NOMO-1 treated with dmso at 0.1 percent for 144 hours (cell line): ENCODE data around the gene EPHX1.

Experiments used
- DNase-seq: peaks from one replicate; lab custom pipeline; 2025; ENCODE audit not compliant: unreplicated experiment; lab: John Stamatoyannopoulos, UW

Gene EPHX1

DNA sequence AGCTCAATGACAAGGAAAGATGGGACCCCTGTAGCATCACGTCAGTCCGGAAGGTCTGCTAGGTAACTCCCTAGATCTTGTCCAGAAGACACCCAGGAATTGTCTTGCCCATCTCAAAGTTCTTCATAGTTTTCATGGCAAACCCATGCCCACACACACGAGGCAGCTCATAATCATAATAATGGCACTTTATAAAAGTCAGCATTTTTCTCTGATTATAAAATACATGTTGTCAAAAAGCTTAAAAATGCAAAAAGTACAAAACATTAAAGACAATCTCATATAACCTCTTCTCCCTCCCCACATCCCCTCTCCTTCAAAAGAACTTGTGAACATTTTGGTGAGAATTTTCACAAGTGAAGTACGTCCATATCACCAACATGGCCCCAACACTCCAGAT is 30.8 kb downstream of the EPHX1 start:
- no peak for DNase-seq

DNA sequence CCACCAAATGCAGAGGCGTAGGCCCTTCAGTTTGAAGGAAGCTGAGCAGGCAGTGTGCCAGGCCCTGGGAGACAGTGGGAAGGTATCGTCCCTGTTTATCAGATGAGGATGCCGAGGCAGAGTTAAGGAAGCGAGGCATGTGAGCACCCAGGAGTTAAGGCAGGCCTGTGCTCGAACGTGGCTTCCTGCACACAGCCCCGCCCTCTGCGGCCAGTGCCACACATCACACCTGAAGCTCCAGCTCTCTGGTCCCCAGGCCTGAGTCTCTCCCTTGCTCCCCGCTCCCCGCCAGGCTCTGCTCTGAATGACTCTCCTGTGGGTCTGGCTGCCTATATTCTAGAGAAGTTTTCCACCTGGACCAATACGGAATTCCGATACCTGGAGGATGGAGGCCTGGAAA is 32.1 kb downstream of the EPHX1 start:
- no peak for DNase-seq

- DNase-seq: no peak
These were observed 33.0 kb downstream of the EPHX1 start for GRCh38 chr1:225842788-225843425.

- no peak for DNase-seq
These were observed 33.5 kb downstream of the EPHX1 start for GRCh38 chr1:225843426-225843795.

- no peak for DNase-seq
These were observed 34.5 kb downstream of the EPHX1 start for GRCh38 chr1:225844236-225845061.

DNA sequence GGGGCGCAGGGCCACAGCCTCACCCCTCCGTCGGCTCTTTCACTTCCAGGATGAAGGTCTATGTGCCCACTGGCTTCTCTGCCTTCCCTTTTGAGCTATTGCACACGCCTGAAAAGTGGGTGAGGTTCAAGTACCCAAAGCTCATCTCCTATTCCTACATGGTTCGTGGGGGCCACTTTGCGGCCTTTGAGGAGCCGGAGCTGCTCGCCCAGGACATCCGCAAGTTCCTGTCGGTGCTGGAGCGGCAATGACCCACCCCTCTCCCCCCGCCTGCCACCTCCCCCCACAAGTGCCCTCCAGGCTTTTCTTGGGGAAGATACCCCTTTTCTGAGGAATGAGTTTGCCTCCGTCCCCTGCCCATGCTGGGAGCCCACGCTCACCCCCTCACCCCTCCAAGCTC is 35.2 kb downstream of the EPHX1 start:
- no peak for DNase-seq

- no peak for DNase-seq
These were observed 35.8 kb downstream of the EPHX1 start for GRCh38 chr1:225845571-225846259.

GRCh38 chr1:225846331-225847310 is 36.7 kb downstream of the EPHX1 start:
- no peak for DNase-seq

DNA sequence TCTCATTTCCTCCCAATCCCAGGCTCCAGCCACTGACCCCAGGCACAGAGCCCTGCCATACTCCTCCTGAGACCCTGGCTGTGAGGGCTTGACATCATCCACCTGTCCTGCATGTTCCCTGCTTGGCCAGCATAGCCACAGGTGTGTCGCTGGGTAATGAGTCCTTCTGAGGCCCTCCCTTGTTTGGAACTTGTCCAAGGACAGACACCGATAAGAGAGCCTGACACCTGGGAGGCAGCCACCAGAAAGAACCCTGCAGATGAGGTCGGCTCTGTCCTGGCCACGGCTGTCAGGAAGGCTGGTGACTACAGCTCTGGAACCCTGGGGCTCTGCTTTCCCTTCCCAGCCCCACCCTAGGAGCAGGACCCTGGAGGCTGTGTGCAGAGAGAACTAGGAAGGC is 37.7 kb downstream of the EPHX1 start:
- no peak for DNase-seq

- peak; percentile 17 for DNase-seq
These were observed 38.4 kb downstream of the EPHX1 start for GRCh38 chr1:225848030-225848955.

- DNase-seq: no peak
These were observed 40.0 kb downstream of the EPHX1 start for GRCh38 chr1:225849925-225850324.

- DNase-seq: no peak
These were observed 40.4 kb downstream of the EPHX1 start for GRCh38 chr1:225850370-225850769.

GRCh38 chr1:225851805-225852204 is 41.9 kb downstream of the EPHX1 start:
- peak; percentile 59 for DNase-seq

- DNase-seq: no peak
These were observed 42.6 kb downstream of the EPHX1 start for GRCh38 chr1:225852413-225853124.

DNA sequence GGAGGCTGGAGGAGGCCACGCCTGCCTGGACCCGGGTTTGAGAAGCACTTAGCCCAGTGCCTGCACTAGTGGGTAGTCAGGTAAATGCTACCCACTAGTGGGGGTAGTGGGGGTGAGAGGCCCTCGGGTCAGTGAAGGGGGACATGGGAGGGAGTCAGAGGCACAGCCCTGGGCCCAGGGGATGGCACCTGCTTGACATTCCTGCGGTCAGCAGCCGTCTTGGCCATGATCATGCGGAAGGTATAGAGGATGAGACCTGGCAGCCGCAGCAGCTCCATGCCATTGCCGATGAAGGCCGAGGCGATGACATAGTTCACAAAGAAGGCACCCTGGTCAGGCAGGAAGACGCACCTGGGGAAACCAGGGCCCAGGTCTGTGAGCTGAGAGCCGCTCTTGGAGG is 43.5 kb downstream of the EPHX1 start:
- DNase-seq: no peak

- DNase-seq: no peak
These were observed 45.8 kb downstream of the EPHX1 start for GRCh38 chr1:225855503-225856300.

DNA sequence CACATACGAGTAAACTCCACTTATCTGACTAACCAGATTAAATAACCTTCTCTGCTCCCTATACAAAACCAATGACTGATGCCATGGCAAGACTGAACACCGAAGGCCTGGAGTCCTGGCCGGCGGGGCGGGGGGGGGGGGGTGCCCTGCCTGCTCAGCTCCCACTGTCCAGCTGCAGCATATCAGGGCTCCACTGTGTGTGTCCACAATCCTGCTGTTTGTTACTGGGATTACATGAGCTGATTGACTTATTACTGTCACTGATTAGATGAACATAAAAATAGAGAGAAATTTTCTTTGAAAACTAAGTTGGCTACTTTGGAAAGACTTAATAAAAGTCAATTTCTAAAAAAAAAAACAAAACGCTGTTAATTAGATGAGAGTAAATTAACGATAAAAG is 47.3 kb downstream of the EPHX1 start:
- DNase-seq: no peak

DNA sequence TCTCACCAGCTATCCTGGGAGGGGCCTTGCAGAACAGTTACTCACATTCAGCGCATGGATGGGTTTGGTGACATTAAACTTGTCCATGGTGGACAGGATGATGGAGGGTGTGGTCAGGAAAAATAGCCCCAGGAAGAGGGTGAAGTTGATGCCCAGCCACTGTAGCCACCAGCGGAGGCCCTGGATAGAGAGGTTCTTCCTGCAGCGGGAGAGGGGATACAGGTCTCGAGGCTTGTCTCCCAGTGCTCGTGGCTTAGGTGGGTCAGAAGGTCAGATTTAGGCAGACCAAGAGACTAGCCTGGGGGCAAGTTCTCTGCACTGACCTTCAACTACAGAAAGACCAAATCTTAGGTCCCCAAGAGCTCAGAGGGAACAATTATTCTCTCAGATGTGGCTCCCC is 49.2 kb downstream of the EPHX1 start:
- DNase-seq: no peak
